ENCODE measurements around the gene SUMO3. TPM values are rescaled to one million over a fixed set of nuclear protein-coding genes. Genes with fewer than 3 reads are reported as not detected.
A peak's percentile ranks its signal among the peaks of the same experiment; 100 is the strongest.

The SUMO3 gene
- polyA plus RNA-seq, 1 donor (not counting 4 experiments of a cell fraction or from before 2014, with no cell fraction given), result 115 TPM

GRCh38 chr21:44862869-44863685 lies 45.2 kb upstream of the SUMO3 start:
- no peak overlapping the region for H3K4me3 ChIP-seq (ENCODE audit: control insufficient read depth in 2 of 3, extremely low read depth in 1 of 3, insufficient read depth in 2 of 3, low read depth in 1 of 3, low read length in 3 of 3)
- FAIRE-seq, result no peak
- H3K27ac ChIP-seq (ENCODE audit: control insufficient read depth, insufficient read depth, low read length), result no peak overlapping the region
- no peak for DNase-seq (ENCODE audit: low read depth, low spot score)
- peaks cover 84% of the 10 kb centered on the region for H3K79me2 ChIP-seq (ENCODE audit: control insufficient read depth, insufficient read depth, low read length)
- peaks cover 20 to 30% of the 10 kb centered on the region in 2 experiments for H3K36me3 ChIP-seq (ENCODE audit: control insufficient read depth in 2 of 2, extremely low read depth in 1 of 2, insufficient read depth in 2 of 2, low read length in 2 of 2)
- H3K9me3 ChIP-seq (ENCODE audit: control insufficient read depth, low read depth, low read length), result no peaks in the 10 kb centered on the region
- H3K9me1 ChIP-seq (ENCODE audit: control insufficient read depth, extremely low read depth, insufficient read depth, low read length), result peaks cover 12% of the 10 kb centered on the region
- H3K4me1 ChIP-seq (ENCODE audit: control insufficient read depth, extremely low read depth, insufficient read depth, low read length), result peaks cover 15% of the 10 kb centered on the region
- no peak overlapping the region for H3K4me2 ChIP-seq (ENCODE audit: control insufficient read depth, extremely low read depth, insufficient read depth, low read depth, low read length)
- no peak overlapping the region for H3K9ac ChIP-seq (ENCODE audit: control insufficient read depth, extremely low read depth, insufficient read depth, low read length)
- peaks cover 42% of the 10 kb centered on the region for H4K20me1 ChIP-seq (ENCODE audit: control insufficient read depth, extremely low read depth, insufficient read depth, low read length)
- dilution Hi-C loops (cut with MboI; ENCODE audit: extremely low pct_ligation_motif_present, low sequenced_read_pairs), result no loop called here
- H3K27me3 ChIP-seq (ENCODE audit: control insufficient read depth, extremely low read depth, insufficient read depth, low read length), result no peaks in the 10 kb centered on the region
- TF ChIP-seq CTCF (optimal IDR thresholded peaks at IDR 0.05 in 1 of 3, IDR thresholded peaks at IDR 0.05 in 1 of 3, conservative IDR thresholded peaks at IDR 0.05 in 1 of 3; ENCODE audit: extremely low read depth in 1 of 3, insufficient read depth in 2 of 3, low read length in 3 of 3) (no peak), EZH2 (IDR thresholded peaks at IDR 0.05; ENCODE audit: low read length) (no peak)
- H2AFZ ChIP-seq (ENCODE audit: control insufficient read depth, low read length), result no peak overlapping the region

GRCh38 chr21:44858791-44859190 lies 40.9 kb upstream of the SUMO3 start:
- no peak for DNase-seq (ENCODE audit: low read depth, low spot score)
- Histone ChIP-seq H3K4me2 (ENCODE audit: control insufficient read depth, extremely low read depth, insufficient read depth, low read depth, low read length) (no peak overlapping the region), H3K79me2 (ENCODE audit: control insufficient read depth, insufficient read depth, low read length) (peaks cover 58% of the 10 kb centered on the region), H2AFZ (ENCODE audit: control insufficient read depth, low read length) (no peak overlapping the region), H3K9me3 (ENCODE audit: control insufficient read depth, low read depth, low read length) (no peaks in the 10 kb centered on the region), H3K27me3 (ENCODE audit: control insufficient read depth, extremely low read depth, insufficient read depth, low read length) (no peaks in the 10 kb centered on the region), H3K9me1 (ENCODE audit: control insufficient read depth, extremely low read depth, insufficient read depth, low read length) (peaks cover 6% of the 10 kb centered on the region), H3K9ac (ENCODE audit: control insufficient read depth, extremely low read depth, insufficient read depth, low read length) (no peak overlapping the region), H4K20me1 (ENCODE audit: control insufficient read depth, extremely low read depth, insufficient read depth, low read length) (peaks cover 19% of the 10 kb centered on the region), H3K36me3 (ENCODE audit: control insufficient read depth in 2 of 2, extremely low read depth in 1 of 2, insufficient read depth in 2 of 2, low read length in 2 of 2) (peaks cover 28 to 35% of the 10 kb centered on the region in 2 experiments), H3K4me1 (ENCODE audit: control insufficient read depth, extremely low read depth, insufficient read depth, low read length) (peaks cover 15% of the 10 kb centered on the region), H3K27ac (ENCODE audit: control insufficient read depth, insufficient read depth, low read length) (no peak overlapping the region), H3K4me3 (ENCODE audit: control insufficient read depth in 2 of 3, extremely low read depth in 1 of 3, insufficient read depth in 2 of 3, low read depth in 1 of 3, low read length in 3 of 3) (no peak overlapping the region)
- TF ChIP-seq EZH2 (IDR thresholded peaks at IDR 0.05; ENCODE audit: low read length), result no peak
- TF ChIP-seq CTCF (optimal IDR thresholded peaks at IDR 0.05 in 1 of 3, IDR thresholded peaks at IDR 0.05 in 1 of 3, conservative IDR thresholded peaks at IDR 0.05 in 1 of 3; ENCODE audit: extremely low read depth in 1 of 3, insufficient read depth in 2 of 3, low read length in 3 of 3), result no peak
- dilution Hi-C loops (cut with MboI; ENCODE audit: extremely low pct_ligation_motif_present, low sequenced_read_pairs), result no loop called here
- peak; percentile 13 for FAIRE-seq
